Retinal pigment epithelial cell (primary cell): ENCODE data around the gene SNX3.

Experiments
- DNase-seq: peaks from one replicate; pipeline ENCODE4 v3.0.0-alpha.2; 2010; ENCODE audit warnings: low read depth
- H3K4me3 ChIP-seq: 2 replicates; pipeline ENCODE4 v1.5.1; 2011; ENCODE audit warnings: mild to moderate bottlenecking, low read length, control low read depth, moderate library complexity
- TF ChIP-seq, protein P1 (sequence below): conservative IDR thresholded peaks from 2 replicates; pipeline ENCODE4 v1.5.1; 2011; ENCODE audit warnings: low read depth, low read length, control low read depth, inconsistent platforms

The SNX3 gene

DNA sequence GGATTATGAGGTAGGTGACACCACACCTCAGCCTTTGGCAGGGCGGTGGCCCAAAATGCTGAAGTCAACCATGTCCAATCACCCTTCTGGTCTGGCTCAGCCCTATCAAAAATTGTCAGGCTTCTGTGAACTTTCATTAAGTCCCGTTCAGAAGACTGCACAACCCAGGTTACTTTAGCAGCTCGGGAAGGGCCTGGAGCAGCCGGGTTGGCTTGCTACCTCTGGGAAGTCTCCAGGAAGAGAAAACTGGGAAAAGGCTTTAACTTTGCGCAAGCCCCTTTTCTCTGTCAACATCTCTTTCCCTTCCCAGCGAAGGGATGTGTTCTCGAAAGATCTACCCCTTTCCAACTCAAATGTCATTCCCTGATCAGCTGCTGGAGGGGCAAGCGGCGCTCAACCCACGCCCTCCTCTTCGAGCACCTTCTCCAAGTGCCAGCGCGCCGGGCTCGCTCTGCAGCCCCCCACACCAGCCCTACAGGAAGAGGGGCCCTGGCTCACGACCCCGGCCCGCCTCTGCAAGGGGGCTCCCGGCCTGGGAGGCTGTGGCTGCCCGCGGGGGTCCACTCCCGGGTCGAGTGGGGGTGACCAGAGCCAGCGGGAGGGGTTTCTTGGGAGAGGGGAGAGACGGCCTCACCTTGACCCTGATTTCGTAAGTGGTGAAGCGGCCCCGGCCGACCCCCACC lies 573 bp downstream of the SNX3 start:
- TF ChIP-seq, protein P1, sequence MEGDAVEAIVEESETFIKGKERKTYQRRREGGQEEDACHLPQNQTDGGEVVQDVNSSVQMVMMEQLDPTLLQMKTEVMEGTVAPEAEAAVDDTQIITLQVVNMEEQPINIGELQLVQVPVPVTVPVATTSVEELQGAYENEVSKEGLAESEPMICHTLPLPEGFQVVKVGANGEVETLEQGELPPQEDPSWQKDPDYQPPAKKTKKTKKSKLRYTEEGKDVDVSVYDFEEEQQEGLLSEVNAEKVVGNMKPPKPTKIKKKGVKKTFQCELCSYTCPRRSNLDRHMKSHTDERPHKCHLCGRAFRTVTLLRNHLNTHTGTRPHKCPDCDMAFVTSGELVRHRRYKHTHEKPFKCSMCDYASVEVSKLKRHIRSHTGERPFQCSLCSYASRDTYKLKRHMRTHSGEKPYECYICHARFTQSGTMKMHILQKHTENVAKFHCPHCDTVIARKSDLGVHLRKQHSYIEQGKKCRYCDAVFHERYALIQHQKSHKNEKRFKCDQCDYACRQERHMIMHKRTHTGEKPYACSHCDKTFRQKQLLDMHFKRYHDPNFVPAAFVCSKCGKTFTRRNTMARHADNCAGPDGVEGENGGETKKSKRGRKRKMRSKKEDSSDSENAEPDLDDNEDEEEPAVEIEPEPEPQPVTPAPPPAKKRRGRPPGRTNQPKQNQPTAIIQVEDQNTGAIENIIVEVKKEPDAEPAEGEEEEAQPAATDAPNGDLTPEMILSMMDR: no peak
- DNase-seq: no peak
- H3K4me3 ChIP-seq: peak overlapping the region; percentile 92

DNA sequence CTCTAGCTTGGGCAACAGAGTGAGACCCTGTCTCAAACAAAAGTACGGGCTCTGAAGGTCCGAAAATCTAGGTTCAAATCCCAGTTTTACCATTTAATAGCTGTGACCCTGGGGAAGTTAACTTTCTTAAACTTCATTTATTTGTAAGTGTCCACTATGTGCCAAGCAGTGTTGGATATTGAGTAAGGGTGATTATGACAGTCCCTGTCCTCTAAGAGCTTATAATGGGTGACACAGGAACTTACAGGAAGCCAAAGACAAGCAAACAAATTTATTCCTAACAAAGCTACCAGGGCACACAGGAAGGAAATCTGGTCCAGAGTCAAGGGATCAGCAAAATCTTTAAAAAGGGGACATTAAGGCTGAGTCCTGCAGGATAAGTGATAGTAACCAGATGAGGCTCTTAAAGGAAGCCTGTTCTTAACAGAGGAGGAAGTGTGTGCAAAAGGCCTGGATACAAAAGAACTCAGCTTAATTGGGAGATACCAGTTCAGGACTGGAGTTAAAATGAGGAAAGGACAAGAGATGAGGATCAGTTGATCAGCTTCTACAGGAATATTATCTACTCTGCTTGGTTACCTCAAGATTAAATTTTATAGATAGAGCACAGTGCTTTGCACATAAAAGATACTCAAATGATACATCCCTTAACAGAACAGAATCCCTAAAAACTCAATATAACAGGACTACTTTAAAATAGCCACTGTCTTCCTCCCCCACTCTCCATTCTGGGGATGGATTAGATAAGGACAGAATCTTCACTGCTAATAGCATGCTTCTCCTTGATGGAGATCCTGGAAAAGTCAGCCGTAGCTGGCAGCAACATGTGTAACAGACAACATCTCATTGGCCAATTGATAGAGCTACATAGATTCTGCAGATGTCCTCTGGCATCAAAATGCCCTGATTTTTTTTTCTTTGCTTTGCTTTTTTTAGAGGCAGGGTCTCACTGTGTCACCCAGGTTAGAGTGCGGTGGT lies 6.1 kb downstream of the SNX3 start:
- TF ChIP-seq, protein P1: no peak
- H3K4me3 ChIP-seq: no peak overlapping the region
- no peak for DNase-seq

DNA sequence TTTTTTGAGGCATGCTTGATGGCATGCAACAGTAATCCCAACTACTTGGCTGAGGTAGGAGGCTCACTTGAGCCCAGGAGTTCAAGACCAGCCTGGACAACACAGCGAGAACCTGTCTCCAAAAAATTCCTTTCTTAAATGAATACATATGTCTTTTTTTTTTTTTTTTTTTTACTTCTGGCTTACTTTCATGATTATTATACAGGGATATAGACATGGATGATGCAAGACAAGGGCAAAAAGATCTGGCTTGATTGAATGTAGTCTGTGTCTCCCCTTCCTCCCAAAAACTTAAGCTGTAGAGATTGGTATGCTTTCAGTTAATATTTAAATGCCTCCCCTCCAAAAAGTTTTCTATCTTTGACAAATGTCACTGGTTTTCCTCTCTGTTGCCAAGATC lies 7.6 kb downstream of the SNX3 start:
- TF ChIP-seq, protein P1: no peak
- DNase-seq: no peak

DNA sequence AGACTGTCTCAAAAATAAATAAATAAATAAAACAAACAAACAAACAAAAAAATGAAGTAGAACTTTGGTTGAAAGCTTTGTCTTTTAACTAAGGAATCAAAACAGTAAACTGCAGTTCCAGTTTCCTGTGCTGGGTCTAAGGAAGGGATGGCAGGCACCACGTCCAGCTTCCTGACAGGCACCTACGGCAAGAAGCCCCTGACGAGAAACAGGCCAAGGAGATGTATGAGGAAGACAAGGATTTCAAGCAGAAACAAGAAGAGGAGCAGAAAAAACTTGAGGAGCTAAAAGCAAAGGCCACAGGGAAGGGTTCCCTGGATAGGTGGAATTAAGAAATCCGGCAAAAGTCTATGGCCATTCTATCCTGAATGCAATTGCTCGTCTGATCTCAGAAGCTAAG lies 8.8 kb downstream of the SNX3 start:
- H3K4me3 ChIP-seq: no peak overlapping the region
- DNase-seq: no peak
- TF ChIP-seq, protein P1: no peak

More for the DNA sequence above, 7.6 kb downstream of the SNX3 start:
- no peak overlapping the region for H3K4me3 ChIP-seq

DNA sequence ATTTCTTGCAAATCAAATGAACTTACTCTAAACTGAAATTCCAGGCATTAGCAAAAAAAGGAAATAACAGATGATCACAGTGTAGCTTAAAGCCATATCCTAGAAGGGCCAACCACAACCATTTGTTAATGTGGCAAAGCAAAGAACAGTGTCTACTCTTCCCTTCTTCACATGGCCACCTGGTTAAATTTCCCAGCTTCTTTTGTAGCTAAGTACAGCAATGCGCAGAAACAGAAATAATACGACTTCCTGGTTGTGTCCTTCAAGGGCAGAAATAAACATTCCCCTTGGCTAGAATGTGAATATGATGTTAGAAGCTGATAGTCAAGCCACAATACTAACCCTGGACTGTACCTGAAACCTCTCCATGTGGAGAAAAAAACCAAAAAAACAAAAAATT lies 9.6 kb downstream of the SNX3 start:
- TF ChIP-seq, protein P1: no peak
- no peak for DNase-seq
- H3K4me3 ChIP-seq: no peak overlapping the region

DNA sequence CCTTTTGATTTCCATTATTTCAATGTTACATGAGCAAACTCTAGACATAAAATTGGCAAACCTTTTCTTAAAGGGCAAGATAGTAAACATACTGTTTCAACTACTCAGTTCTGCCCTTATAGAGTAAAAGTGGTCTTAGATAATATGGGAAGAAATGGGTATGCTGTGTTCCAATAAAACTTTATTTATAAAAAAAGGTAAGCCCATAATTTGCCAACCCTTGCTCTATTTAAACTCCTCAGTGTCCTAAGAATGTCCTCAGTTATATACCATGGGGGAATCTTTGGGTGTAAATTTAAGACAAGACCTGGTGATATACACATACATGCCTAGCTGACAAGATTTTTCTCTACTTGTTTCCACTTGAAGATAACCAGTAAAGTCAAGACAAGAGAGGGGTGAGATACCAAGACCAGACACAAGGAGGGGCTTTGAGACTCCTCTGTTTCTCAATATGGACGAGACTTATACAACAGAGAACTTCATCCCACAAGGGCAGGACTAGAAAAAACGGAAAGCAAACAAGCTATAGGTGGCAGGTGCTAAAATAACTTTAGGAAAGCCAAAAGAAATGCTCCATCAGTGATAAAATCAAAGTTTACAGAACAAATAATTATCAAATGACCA lies 10.5 kb downstream of the SNX3 start:
- TF ChIP-seq, protein P1: peak; percentile 25
- DNase-seq: no peak
- no peak overlapping the region for H3K4me3 ChIP-seq
